ENCODE data around the gene SPEM2. TPM values are rescaled to one million over a fixed set of nuclear protein-coding genes. Genes with fewer than 3 reads are reported as not detected.

SPEM2 gene
- total RNA-seq, 1 experiment from 2014 or later = not detected

DNA sequence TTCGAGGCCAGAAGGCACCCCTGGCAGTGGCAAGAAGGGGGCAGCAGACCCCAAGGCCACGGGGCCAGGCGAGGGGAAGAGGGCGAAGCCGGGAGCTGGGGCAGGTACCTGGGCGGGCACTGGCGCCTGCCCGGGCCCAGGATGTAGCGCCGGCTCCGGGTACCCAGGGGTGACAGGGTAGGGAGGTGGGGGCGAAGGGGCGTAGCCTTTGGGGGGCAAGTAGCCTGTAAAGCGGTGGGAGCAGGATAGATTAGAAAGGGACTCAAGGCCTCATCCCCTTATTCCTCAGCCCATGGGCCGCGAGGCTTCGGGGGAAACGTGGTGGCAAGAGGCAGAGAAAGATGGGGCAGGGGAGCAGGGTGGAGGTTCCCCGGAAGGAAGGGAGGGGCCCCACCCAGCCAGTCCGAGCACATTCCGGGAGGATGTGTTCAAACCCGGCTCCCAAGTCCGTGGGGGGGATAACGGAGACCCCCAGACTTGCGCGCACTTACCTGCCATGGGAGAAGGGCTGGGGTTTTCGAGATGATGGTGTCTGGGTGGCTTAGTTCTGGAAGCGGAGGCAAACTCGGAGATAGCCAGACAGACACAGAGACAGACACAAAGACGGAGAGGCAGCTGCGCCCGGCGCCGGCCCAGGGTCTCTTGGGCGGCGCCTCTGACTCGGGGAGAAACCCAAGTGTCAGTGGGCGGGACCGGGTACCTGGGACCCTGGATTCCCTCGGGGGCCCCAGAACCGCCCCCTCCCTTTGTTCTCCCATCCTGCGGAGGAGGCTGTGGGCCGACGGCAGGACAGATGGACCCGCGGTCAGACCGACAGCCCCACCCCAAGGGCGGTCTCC is 31.6 kb upstream of the SPEM2 start:
- Histone ChIP-seq H3K4me3 (peak overlapping the region; percentile 65), H3K27me3 (no peaks in the 10 kb centered on the region), H3K4me1 (no peaks in the 10 kb centered on the region), H3K36me3 (no peaks in the 10 kb centered on the region), H3K27ac (peak overlapping the region; percentile 32), H3K9me3 (replicated peaks) (no peaks in the 10 kb centered on the region)
- peak; percentile 47 to 54 for DNase-seq

DNA sequence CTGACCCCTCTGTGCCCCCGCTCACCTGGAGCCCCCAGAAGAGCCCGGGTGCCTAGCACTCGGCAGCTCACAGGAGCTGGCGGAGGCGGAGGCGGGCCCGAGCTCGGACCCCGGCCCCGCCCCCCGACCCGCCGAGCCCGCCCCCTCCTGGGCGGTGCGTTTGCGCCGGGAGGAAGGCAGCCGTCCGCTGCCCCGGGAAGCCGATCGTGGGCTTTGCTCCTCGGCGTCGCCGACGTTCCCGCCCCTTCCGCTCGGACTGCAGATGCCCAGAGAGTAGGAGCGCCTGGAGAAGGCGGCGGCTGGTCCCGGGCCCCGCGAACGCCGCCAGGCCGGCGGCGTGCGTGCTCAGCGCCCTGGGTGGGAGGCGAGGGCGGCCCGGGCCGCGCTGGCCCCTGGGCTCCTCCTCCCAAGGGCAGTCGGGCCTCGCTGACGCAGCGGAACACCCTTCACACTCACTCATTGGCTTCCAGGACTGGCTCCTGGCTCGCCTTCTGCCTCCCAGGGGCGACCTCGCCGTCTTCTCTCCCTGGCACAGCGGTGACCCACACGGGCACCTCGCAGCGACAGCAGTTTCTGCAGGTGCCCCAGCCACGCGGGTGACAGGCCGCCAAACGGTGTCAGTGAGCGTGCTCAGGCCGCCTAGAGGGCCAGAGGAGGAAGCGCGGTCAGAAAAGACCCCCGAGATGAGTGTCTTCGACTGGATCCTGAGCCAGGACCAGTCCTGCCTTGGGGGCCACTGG is 30.8 kb upstream of the SPEM2 start, which contains the start of gene PLSCR3:
Gene PLSCR3 (minus strand): TSS at position 74 of the 740 bp plus-strand sequence. CDS start 415 bp downstream, outside the sequence.
- H3K27me3 ChIP-seq = no peaks in the 10 kb centered on the region
- H3K4me3 ChIP-seq = peak within 1 kb of the TSS; percentile 65
- DNase-seq = peak; percentile 81 to 83
- no peaks in the 10 kb centered on the region for H3K36me3 ChIP-seq
- H3K9me3 ChIP-seq (replicated peaks) = no peaks in the 10 kb centered on the region
- H3K4me1 ChIP-seq = no peaks in the 10 kb centered on the region
- H3K27ac ChIP-seq = peak within 1 kb of the TSS; percentile 32

DNA sequence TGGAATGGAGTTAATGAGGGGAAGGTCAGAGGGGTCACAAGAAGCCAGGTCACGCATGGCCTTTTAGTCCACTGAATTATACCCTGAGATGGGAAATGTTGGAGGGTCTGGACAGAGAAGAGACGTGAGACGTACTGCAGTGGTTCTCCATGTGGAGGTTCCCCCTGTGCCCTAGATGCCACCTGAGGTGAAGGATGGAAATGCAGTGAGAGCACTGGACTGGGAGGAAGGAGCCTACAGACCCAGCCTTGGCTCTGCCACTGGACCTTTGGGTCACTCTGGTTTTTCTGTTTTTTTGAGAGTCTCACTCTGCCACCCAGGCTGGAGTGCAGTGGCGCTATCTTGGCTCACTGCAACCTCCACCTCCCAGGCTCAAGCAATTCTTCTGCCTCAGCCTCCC is 29.3 kb upstream of the SPEM2 start:
- no peaks in the 10 kb centered on the region for H3K4me1 ChIP-seq
- no peak overlapping the region for H3K27ac ChIP-seq
- H3K4me3 ChIP-seq = no peak overlapping the region
- no peaks in the 10 kb centered on the region for H3K9me3 ChIP-seq (replicated peaks)
- H3K36me3 ChIP-seq = no peaks in the 10 kb centered on the region
- DNase-seq = no peak
- no peaks in the 10 kb centered on the region for H3K27me3 ChIP-seq

DNA sequence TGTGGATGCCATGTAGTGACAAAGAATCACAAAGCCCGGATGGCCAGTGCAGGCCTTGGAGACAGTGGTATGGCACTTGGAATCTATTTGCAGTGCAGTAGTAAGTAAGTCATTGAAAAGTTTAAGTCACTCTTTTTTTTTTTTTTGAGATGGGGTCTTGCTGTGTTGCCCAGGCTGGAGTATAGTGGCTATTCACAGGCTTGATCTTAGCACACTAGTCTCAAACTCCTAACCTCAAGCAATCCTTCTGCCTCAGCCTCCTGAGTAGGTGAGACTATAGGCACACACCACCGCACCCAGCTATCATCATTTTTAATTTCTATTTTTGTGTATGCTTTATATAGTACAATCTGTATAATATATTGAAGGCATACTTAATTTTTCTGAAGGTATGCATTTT is 26.8 kb upstream of the SPEM2 start:
- Histone ChIP-seq H3K4me3 (no peak overlapping the region), H3K27ac (no peak overlapping the region), H3K4me1 (no peaks in the 10 kb centered on the region), H3K27me3 (no peaks in the 10 kb centered on the region), H3K36me3 (no peaks in the 10 kb centered on the region), H3K9me3 (replicated peaks) (no peaks in the 10 kb centered on the region)
- DNase-seq = no peak

DNA sequence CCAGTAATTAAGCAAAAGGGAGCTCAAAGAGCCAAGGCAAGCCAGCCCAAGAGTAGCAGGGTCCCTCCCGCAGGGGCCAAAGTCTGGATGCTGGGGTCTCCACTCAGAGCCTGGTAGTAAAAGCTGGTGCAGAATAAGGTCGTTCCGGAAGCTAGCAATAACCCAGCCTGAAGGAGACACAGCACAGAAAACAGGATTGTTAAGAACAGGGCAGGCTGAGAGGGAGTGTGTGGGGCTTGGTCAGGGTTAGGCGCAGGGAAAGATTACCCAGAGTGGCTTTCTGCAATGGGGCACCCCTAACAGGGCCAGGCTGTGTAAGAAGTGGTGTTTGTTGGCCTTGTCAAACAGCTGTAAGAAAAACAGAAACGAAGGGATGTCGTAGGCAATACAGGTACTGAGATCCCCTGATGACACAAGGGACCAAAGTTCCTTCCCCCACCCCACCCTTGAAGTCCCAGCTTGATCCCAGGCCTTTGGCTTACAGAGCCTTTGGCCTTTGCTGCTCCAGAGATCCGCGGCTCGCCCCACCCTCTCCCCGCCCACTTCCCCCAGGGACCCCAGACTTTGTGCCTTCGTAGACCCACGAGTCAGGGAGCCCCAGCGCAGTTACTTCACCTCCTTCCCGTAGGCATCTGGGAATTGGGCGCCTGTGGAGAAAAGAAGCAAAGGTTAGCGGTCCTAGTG is 22.2 kb upstream of the SPEM2 start:
- Histone ChIP-seq H3K4me1 (no peaks in the 10 kb centered on the region), H3K27me3 (no peaks in the 10 kb centered on the region), H3K9me3 (replicated peaks) (no peaks in the 10 kb centered on the region), H3K36me3 (no peaks in the 10 kb centered on the region), H3K4me3 (peak overlapping the region; percentile 68), H3K27ac (peak overlapping the region; percentile 37; the same call in 1 of the 2 replicates)
- DNase-seq = peak; percentile 58 to 63

DNA sequence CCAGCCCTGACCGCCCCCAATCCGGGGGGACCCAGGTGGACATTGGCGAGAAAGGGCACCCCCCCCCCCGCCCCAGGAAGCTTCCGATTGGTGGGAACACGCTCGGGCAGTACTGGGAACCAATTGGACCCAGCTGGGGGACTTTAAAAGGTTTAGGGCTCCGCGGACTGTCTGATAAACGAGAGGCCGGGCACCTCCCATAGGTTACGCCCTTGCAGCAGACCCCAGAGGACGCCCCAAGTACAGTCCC is 21.8 kb upstream of the SPEM2 start:
- peak overlapping the region; percentile 37; the same call in 1 of the 2 replicates for H3K27ac ChIP-seq
- no peaks in the 10 kb centered on the region for H3K27me3 ChIP-seq
- H3K36me3 ChIP-seq = no peaks in the 10 kb centered on the region
- DNase-seq = no peak
- H3K4me1 ChIP-seq = no peaks in the 10 kb centered on the region
- no peaks in the 10 kb centered on the region for H3K9me3 ChIP-seq (replicated peaks)
- peak overlapping the region; percentile 68 for H3K4me3 ChIP-seq

DNA sequence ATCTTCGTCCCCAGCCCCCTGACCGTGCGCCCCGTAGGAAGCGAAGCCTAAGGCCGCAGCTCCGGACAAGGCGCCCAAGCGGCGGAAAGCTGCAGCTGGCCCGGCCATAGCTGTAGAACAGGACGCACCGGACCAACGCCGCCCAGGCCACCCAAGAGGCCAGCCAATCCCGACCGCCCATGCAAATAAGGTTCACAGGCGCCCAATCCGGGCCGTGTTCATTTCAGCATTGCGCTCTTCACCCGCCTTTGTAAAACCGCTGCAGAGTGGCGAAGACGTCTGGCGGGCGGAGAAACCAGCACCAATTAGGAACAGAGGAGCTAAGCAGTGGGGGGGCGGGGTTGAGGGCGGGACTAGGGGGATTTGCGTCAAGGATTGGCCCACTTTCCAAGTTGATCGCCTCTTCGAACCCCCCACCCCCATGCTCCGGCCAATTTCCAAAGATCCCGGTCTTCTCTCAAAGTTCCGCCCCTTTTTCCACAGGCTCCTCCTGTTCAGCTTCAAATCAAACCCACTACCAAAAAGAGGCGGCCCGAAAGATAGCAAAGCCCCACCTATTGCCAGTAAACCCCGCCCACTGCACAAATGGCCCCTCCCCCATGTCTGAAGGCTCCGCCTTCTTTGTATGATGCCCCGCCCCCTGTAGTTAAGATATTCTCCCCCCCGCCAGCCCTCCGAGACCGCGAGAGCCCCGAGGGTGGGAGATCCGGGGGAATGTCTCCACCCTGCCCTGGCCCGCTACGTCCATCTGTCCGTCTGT is 21.3 kb upstream of the SPEM2 start, which contains the start of gene TMEM256:
Gene TMEM256 (minus strand): TSS at position 121 of the 760 bp plus-strand sequence. CDS start 13 bp downstream, at position 108.
- Histone ChIP-seq H3K4me3 (peak within 1 kb of the TSS; percentile 68), H3K27ac (peak within 1 kb of the TSS; percentile 37; the same call in 1 of the 2 replicates), H3K9me3 (replicated peaks) (no peaks in the 10 kb centered on the region), H3K27me3 (no peaks in the 10 kb centered on the region), H3K4me1 (no peaks in the 10 kb centered on the region), H3K36me3 (no peaks in the 10 kb centered on the region)
- DNase-seq = peak; percentile 95 to 98

DNA sequence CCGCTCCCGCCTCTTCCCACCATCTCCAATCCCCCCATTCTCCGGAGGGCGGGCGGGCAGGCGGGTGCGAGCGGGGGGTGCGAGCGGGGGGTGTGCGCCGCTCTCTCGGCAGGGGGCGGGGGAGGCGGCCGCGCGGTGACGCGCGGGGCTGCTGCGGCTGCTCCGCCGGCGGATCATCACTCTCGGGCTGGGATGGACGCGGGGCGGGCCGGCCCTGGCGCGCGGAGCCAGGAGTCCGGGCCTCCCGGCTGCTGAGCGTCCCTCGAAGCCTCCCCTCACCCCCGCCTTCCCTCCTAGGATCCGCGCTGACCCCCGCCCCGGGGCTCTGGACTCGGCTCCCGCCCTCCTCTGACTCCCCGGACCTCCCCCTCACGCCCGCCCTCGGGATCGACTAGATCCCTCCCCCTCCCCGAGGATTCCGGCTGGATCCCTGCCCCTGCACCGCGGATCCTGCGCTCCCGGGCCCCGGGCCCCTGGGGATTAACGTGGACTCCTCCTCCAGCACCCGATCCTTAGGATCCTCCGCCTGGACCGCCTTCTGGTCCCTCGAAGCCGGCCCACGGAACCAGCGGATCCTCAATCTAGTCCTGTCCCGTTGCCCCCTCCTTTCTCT is 20.6 kb upstream of the SPEM2 start:
- DNase-seq = peak in 1 of 2 experiments; percentile 42
- no peaks in the 10 kb centered on the region for H3K27me3 ChIP-seq
- no peaks in the 10 kb centered on the region for H3K36me3 ChIP-seq
- no peaks in the 10 kb centered on the region for H3K9me3 ChIP-seq (replicated peaks)
- H3K27ac ChIP-seq = peak overlapping the region; percentile 11; the same call in 1 of the 2 replicates
- H3K4me1 ChIP-seq = no peaks in the 10 kb centered on the region
- peak overlapping the region; percentile 68 for H3K4me3 ChIP-seq

DNA sequence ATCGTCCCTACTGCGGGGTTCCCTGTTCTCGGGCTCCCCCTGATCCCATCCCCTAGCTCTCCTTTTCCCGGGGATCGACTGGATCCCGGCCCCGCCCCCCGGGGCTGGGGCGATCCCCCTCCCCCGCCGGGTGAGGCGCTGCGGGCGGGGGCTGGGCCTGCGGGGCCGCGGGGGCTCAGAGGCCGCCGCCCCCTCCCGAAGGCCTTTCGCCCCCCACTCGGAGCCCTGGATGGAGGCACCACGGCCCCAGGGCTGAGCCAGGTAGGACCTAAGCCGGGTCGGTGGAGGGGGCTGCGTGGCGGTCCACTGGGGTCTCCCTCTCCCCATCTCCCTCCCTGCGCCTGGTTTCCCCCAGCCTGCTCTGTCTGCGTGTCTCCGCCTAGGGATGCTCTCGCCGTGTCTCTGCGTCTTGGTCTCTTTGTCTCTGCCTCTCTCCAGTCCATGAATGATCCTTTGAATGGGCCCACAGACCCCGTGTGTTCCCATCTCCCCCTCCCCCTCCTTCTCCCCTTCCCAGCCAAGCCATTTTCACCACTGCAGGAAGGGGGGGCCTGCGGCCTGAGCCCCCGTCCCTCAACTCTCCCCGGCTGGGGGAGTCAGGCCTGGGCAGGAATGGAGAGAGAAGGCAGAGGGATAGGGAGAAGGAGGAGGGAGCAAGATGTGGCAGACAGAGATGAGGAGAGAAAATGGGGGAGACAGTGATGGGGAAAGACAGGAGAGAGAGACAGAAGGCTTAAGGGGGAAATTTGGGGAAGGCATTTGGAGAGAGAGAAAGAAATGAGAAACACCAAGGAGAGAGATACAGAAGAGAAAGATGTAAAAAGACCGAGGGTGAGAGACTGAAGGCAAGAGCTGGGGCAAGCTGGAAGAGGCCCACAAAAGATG is 19.8 kb upstream of the SPEM2 start:
- H3K4me3 ChIP-seq = peak overlapping the region; percentile 68
- no peaks in the 10 kb centered on the region for H3K27me3 ChIP-seq
- peak; percentile 10 to 29 for DNase-seq
- no peaks in the 10 kb centered on the region for H3K36me3 ChIP-seq
- H3K9me3 ChIP-seq (replicated peaks) = no peaks in the 10 kb centered on the region
- no peaks in the 10 kb centered on the region for H3K4me1 ChIP-seq
- H3K27ac ChIP-seq = no peak overlapping the region

DNA sequence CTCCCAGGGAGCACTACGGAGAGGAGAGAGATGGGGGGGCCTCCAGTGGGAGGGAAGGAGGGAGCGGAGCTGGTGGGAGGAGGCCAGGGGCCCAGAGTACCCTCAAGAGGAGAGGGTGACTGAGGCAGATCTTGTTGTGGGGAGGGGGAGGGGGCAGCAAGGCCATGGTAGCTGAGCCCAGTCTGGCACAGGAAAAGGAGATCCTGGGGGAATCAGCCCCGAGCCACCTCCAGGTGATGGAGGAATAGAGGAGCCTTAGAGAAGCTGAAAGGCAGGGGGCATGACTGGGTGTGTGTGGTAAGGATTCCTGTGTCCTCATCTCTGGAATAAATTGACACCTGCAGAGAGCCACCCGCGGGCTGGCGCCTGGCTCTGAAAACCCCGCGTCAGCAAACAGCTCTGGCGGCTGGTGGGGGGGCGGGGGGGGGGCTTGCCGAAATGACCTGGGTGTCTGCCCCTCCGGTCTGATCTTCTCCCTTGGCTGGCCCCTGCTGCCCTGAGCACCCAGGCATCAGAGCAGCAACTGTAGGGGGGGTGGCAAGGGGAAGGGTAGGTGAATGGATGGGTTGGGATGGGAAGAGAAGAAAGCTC is 19.1 kb upstream of the SPEM2 start:
- Histone ChIP-seq H3K36me3 (no peaks in the 10 kb centered on the region), H3K27ac (no peak overlapping the region), H3K4me3 (peak overlapping the region; percentile 68; the same call in 1 of the 2 replicates), H3K4me1 (no peaks in the 10 kb centered on the region), H3K9me3 (replicated peaks) (no peaks in the 10 kb centered on the region), H3K27me3 (no peaks in the 10 kb centered on the region)
- DNase-seq = no peak

DNA sequence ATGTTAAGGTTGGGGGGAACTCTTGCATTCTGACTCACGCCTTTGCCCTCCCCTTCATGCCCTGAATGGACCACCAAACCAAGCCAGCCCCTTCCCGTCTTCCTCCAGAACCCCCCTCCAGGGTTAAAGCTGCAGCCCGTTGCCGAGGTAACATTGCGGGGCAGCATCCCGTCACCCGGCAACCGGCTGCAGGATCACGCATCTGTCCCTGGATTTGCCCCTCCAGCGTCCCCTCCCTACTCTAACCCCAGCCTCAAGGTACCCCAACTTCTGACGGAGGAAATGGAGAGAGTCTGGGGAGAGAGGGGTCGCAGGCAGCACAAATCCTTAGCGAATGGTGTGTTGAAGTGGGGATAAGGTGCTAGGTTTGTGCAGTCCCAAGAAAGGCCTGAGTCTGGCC is 18.3 kb upstream of the SPEM2 start:
- Histone ChIP-seq H3K4me3 (no peak overlapping the region), H3K9me3 (replicated peaks) (no peaks in the 10 kb centered on the region), H3K4me1 (no peaks in the 10 kb centered on the region), H3K36me3 (no peaks in the 10 kb centered on the region), H3K27ac (no peak overlapping the region), H3K27me3 (no peaks in the 10 kb centered on the region)
- no peak for DNase-seq

DNA sequence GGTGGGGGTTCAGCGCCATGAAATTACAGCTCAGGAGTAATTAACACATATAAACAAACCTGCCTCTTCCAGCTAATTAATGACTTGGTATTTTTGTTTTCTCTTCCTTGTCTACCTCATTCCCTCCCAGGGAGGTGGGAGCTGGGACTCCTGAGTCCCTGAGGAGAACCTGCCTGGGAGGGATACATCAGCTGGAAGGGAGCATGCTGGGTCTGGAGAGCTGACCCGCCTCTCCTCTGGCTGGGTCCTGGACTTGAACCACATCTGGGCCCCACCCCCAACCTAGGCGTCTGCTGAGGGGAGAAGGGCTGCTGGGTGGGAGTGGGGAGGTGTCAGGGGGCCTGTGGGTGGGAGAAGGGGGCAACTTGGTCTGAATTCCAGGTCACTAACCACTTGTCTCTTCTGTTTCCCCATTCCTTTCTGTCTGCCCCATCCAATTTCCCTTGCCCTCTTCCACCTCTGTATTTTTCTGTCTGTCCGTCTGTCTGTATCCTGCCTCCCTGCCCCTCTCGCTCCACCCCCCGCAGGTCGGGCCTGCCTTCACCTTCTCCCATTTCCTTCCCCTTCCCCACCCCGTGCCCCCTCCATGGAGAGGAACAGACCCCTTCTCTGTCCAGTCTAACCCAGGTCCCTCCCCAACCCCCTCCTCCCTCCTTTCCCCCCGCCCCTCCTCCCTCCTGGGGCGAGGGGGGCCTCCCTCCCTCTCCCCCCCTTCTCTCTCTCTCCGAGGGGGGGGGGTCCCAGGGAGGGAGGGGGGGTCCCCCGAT is 17.7 kb upstream of the SPEM2 start, which contains the start of gene NLGN2:
Gene NLGN2 (plus strand): TSS at position 361 of the 767 bp plus-strand sequence. CDS start 411 bp downstream, outside the sequence.
- no peak for DNase-seq
- Histone ChIP-seq H3K9me3 (replicated peaks) (no peaks in the 10 kb centered on the region), H3K4me3 (no peak within 1 kb of the TSS), H3K4me1 (no peaks in the 10 kb centered on the region), H3K36me3 (no peaks in the 10 kb centered on the region), H3K27me3 (no peaks in the 10 kb centered on the region), H3K27ac (no peak within 1 kb of the TSS)
